ENCODE data around the gene NCK2. TPM values are rescaled to one million over a fixed set of nuclear protein-coding genes. Genes with fewer than 3 reads are reported as not detected.

NCK2 gene
- total and polyA plus RNA-seq, 2 of the 13 experiments (the other 11 are each of a cell fraction or from before 2014, with no cell fraction given), result 14.8 to 23.5 TPM

DNA sequence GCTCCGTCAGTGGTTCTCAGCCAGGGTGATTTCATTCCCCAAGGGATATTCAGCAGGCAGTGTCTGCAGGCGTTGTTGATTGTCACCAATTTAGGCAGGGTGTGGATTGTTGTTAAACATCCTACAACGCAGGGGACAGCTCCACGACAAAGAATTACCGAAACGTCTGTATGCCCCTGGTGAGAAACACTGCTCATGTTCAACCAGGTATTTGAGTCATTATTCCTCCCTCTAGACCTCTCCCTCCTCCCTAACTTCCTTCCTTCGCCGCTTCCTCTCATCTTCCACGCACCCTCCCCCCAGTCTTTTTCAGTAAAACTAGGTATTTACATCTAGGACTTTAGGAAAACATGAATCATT, 50.8 kb downstream of the NCK2 start:
- H3K9me3 ChIP-seq (ENCODE audit: low read length), result no peaks in the 10 kb centered on the region
- H3K79me2 ChIP-seq (ENCODE audit: insufficient read depth, low read length), result peaks cover 12% of the 10 kb centered on the region
- no peak overlapping the region for H3K4me2 ChIP-seq (ENCODE audit: low read depth, low read length)
- no peak overlapping the region for H3K9ac ChIP-seq (ENCODE audit: insufficient read depth, low read depth, low read length)
- no peak for TF ChIP-seq ZNF691 (CRISPR knock-in tag; IDR thresholded peaks at IDR 0.05; ENCODE audit: borderline replicate concordance, low read depth)
- no peak for TF ChIP-seq ZNF766 (CRISPR knock-in tag; IDR thresholded peaks at IDR 0.05; ENCODE audit: borderline replicate concordance)
- TF ChIP-seq, protein P1, sequence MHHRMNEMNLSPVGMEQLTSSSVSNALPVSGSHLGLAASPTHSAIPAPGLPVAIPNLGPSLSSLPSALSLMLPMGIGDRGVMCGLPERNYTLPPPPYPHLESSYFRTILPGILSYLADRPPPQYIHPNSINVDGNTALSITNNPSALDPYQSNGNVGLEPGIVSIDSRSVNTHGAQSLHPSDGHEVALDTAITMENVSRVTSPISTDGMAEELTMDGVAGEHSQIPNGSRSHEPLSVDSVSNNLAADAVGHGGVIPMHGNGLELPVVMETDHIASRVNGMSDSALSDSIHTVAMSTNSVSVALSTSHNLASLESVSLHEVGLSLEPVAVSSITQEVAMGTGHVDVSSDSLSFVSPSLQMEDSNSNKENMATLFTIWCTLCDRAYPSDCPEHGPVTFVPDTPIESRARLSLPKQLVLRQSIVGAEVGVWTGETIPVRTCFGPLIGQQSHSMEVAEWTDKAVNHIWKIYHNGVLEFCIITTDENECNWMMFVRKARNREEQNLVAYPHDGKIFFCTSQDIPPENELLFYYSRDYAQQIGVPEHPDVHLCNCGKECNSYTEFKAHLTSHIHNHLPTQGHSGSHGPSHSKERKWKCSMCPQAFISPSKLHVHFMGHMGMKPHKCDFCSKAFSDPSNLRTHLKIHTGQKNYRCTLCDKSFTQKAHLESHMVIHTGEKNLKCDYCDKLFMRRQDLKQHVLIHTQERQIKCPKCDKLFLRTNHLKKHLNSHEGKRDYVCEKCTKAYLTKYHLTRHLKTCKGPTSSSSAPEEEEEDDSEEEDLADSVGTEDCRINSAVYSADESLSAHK (CRISPR knock-in tag; IDR thresholded peaks at IDR 0.05; ENCODE audit: borderline replicate concordance), result no peak
- TF ChIP-seq RORA (CRISPR knock-in tag; IDR thresholded peaks at IDR 0.05), result no peak
- no peak for FAIRE-seq
- no peaks in the 10 kb centered on the region for H3K36me3 ChIP-seq (replicated peaks in 1 of 2; ENCODE audit: control insufficient read depth in 1 of 2, insufficient read depth in 2 of 2, low read length in 2 of 2)
- no peaks in the 10 kb centered on the region for H3K27me3 ChIP-seq (ENCODE audit: control insufficient read depth in 1 of 2, insufficient read depth in 2 of 2, low read length in 2 of 2)
- no peak overlapping the region for H2AFZ ChIP-seq (ENCODE audit: low read length)
- in situ Hi-C loops (cut with HindIII; ENCODE audit: extremely low pct_ligation_motif_present, low pct_unique_long_range_greater_than_20kb) (no loop called here), intact Hi-C loops (cut with micrococcal nuclease; ENCODE audit: unreplicated experiment) (no loop called here)
- ChIA-PET POLR2A (no interaction called here), CTCF (ENCODE audit: low intra/inter-chr PET ratio, low total read pairs) (no interaction called here)
- BruUV-seq (replicated peaks), result no TSS peak
- no peak overlapping the region for H3K27ac ChIP-seq (ENCODE audit: extremely low read length, insufficient read depth, low read length)
- no peaks in the 10 kb centered on the region for H4K20me1 ChIP-seq (ENCODE audit: insufficient read depth, low read length)
- no peak for ATAC-seq
- DNase-seq (ENCODE audit: low spot score), result no peak
- H3K4me1 ChIP-seq (ENCODE audit: insufficient read depth, low read length), result peaks cover 44% of the 10 kb centered on the region
- no peak overlapping the region for H3K4me3 ChIP-seq (replicated peaks in 1 of 3; ENCODE audit: insufficient read depth in 1 of 3, low read depth in 2 of 3, low read length in 3 of 3)
- WGBS (ENCODE audit: low lambda C conversion rate), result 97% methylated on average over 9 of the region's 9 CpGs

- intact Hi-C loops (cut with micrococcal nuclease; ENCODE audit: unreplicated experiment), result no loop called here
- H3K9ac ChIP-seq (ENCODE audit: insufficient read depth, low read depth, low read length), result no peak overlapping the region
- FAIRE-seq (no peak), ATAC-seq (no peak; the same call in 2 of the 3 replicates), DNase-seq (ENCODE audit: low spot score) (no peak)
- in situ Hi-C loops (cut with HindIII; ENCODE audit: extremely low pct_ligation_motif_present, low pct_unique_long_range_greater_than_20kb), result no loop called here
- ChIA-PET CTCF (ENCODE audit: low intra/inter-chr PET ratio, low total read pairs) (no interaction called here), POLR2A (no interaction called here)
- no TSS peak for BruUV-seq (replicated peaks)
- no peak overlapping the region for H3K27ac ChIP-seq (ENCODE audit: extremely low read length, insufficient read depth, low read length)
- H3K27me3 ChIP-seq (ENCODE audit: control insufficient read depth in 1 of 2, insufficient read depth in 2 of 2, low read length in 2 of 2), result no peaks in the 10 kb centered on the region
- H3K4me1 ChIP-seq (ENCODE audit: insufficient read depth, low read length), result peaks cover 50% of the 10 kb centered on the region
- peaks cover 12% of the 10 kb centered on the region for H3K79me2 ChIP-seq (ENCODE audit: insufficient read depth, low read length)
- no peaks in the 10 kb centered on the region for H3K36me3 ChIP-seq (replicated peaks in 1 of 2; ENCODE audit: control insufficient read depth in 1 of 2, insufficient read depth in 2 of 2, low read length in 2 of 2)
- no peaks in the 10 kb centered on the region for H3K9me3 ChIP-seq (ENCODE audit: low read length)
- WGBS (ENCODE audit: low lambda C conversion rate), result 98% methylated on average over 6 of the region's 6 CpGs
- H3K4me2 ChIP-seq (ENCODE audit: low read depth, low read length), result no peak overlapping the region
- no peak overlapping the region for H2AFZ ChIP-seq (ENCODE audit: low read length)
- H3K4me3 ChIP-seq (replicated peaks in 1 of 3; ENCODE audit: insufficient read depth in 1 of 3, low read depth in 2 of 3, low read length in 3 of 3), result no peak overlapping the region
- no peaks in the 10 kb centered on the region for H4K20me1 ChIP-seq (ENCODE audit: insufficient read depth, low read length)
- TF ChIP-seq CENPBD1 (CRISPR knock-in tag; IDR thresholded peaks at IDR 0.05; ENCODE audit: borderline replicate concordance, low read depth), result no peak
- TF ChIP-seq, protein P2, sequence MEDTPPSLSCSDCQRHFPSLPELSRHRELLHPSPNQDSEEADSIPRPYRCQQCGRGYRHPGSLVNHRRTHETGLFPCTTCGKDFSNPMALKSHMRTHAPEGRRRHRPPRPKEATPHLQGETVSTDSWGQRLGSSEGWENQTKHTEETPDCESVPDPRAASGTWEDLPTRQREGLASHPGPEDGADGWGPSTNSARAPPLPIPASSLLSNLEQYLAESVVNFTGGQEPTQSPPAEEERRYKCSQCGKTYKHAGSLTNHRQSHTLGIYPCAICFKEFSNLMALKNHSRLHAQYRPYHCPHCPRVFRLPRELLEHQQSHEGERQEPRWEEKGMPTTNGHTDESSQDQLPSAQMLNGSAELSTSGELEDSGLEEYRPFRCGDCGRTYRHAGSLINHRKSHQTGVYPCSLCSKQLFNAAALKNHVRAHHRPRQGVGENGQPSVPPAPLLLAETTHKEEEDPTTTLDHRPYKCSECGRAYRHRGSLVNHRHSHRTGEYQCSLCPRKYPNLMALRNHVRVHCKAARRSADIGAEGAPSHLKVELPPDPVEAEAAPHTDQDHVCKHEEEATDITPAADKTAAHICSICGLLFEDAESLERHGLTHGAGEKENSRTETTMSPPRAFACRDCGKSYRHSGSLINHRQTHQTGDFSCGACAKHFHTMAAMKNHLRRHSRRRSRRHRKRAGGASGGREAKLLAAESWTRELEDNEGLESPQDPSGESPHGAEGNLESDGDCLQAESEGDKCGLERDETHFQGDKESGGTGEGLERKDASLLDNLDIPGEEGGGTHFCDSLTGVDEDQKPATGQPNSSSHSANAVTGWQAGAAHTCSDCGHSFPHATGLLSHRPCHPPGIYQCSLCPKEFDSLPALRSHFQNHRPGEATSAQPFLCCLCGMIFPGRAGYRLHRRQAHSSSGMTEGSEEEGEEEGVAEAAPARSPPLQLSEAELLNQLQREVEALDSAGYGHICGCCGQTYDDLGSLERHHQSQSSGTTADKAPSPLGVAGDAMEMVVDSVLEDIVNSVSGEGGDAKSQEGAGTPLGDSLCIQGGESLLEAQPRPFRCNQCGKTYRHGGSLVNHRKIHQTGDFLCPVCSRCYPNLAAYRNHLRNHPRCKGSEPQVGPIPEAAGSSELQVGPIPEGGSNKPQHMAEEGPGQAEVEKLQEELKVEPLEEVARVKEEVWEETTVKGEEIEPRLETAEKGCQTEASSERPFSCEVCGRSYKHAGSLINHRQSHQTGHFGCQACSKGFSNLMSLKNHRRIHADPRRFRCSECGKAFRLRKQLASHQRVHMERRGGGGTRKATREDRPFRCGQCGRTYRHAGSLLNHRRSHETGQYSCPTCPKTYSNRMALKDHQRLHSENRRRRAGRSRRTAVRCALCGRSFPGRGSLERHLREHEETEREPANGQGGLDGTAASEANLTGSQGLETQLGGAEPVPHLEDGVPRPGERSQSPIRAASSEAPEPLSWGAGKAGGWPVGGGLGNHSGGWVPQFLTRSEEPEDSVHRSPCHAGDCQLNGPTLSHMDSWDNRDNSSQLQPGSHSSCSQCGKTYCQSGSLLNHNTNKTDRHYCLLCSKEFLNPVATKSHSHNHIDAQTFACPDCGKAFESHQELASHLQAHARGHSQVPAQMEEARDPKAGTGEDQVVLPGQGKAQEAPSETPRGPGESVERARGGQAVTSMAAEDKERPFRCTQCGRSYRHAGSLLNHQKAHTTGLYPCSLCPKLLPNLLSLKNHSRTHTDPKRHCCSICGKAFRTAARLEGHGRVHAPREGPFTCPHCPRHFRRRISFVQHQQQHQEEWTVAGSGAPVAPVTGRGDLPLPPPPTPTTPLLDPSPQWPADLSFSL (CRISPR knock-in tag; IDR thresholded peaks at IDR 0.05), result no peak
Observed at GRCh38 chr2:105796131-105796638, 51.5 kb downstream of the NCK2 start.

Data from HepG2 (cell line).